HEK293 (cell line): Measurements from ENCODE around the gene DVL1.

Source experiments
- FEZF1 ChIP-seq: fragments of 450-650 bp; formaldehyde crosslinking; IDR thresholded peaks from 2 replicates; pipeline ENCODE4 v1.5.1; 2016; ENCODE audit warnings: missing biosample characterization, missing genetic modification characterization
- HIC1 ChIP-seq: fragments of 450-650 bp; formaldehyde crosslinking; IDR thresholded peaks from 2 replicates; pipeline ENCODE4 v1.5.1; 2016; ENCODE audit warnings: missing biosample characterization, missing genetic modification characterization
- KLF1 ChIP-seq: fragments of 450-650 bp; formaldehyde crosslinking; IDR thresholded peaks from 2 replicates; pipeline ENCODE4 v1.5.1; 2016; ENCODE audit warnings: missing biosample characterization, missing genetic modification characterization
- KLF16 ChIP-seq: fragments of 450-650 bp; formaldehyde crosslinking; IDR thresholded peaks from 2 replicates; pipeline ENCODE4 v1.5.1; 2017; ENCODE audit warnings: missing biosample characterization, missing genetic modification characterization
- MEIS1 ChIP-seq: sonication (generic); formaldehyde crosslinking; IDR thresholded peaks from 2 replicates; pipeline ENCODE4 v1.8.1; 2022; ENCODE audit warnings: missing genetic modification reagents, mild to moderate bottlenecking, borderline replicate concordance
- SCRT1 ChIP-seq: fragments of 450-650 bp; formaldehyde crosslinking; IDR thresholded peaks from 2 replicates; pipeline ENCODE4 v1.5.1; 2016; ENCODE audit warnings: missing biosample characterization, missing genetic modification characterization, borderline replicate concordance
- TRIM28 ChIP-seq: IDR thresholded peaks from 2 replicates; pipeline ENCODE4 v1.6.1; 2011; ENCODE audit warnings: low read length, control low read depth, borderline replicate concordance
- ZBTB10 ChIP-seq: fragments of 450-650 bp; formaldehyde crosslinking; IDR thresholded peaks from 2 replicates; pipeline ENCODE4 v1.5.1; 2016; ENCODE audit warnings: missing biosample characterization, missing genetic modification characterization
- ZBTB49 ChIP-seq: fragments of 450-650 bp; formaldehyde crosslinking; IDR thresholded peaks from 2 replicates; pipeline ENCODE4 v1.5.1; 2016; ENCODE audit warnings: missing biosample characterization, missing genetic modification characterization, low read depth
- ZFP41 ChIP-seq: fragments of 450-650 bp; formaldehyde crosslinking; IDR thresholded peaks from 2 replicates; pipeline ENCODE4 v1.5.1; 2016; ENCODE audit warnings: missing biosample characterization, missing genetic modification characterization, borderline replicate concordance
- ZNF10 ChIP-seq: fragments of 450-650 bp; formaldehyde crosslinking; IDR thresholded peaks from 2 replicates; pipeline ENCODE4 v1.5.1; 2017; ENCODE audit warnings: missing biosample characterization, missing genetic modification characterization
- ZNF16 ChIP-seq: fragments of 450-650 bp; formaldehyde crosslinking; IDR thresholded peaks from 2 replicates; pipeline ENCODE4 v1.5.1; 2016; ENCODE audit warnings: low read depth, missing biosample characterization, missing genetic modification characterization
- ZNF174 ChIP-seq: fragments of 450-650 bp; formaldehyde crosslinking; IDR thresholded peaks from 2 replicates; pipeline ENCODE4 v1.5.0; 2017; ENCODE audit warnings: missing biosample characterization, mild to moderate bottlenecking, missing genetic modification characterization
- ZNF221 ChIP-seq: fragments of 450-650 bp; formaldehyde crosslinking; IDR thresholded peaks from 2 replicates; pipeline ENCODE4 v1.5.1; 2017; ENCODE audit warnings: missing biosample characterization, missing genetic modification characterization, borderline replicate concordance
- ZNF518A ChIP-seq: fragments of 450-650 bp; formaldehyde crosslinking; conservative IDR thresholded peaks from 2 replicates; pipeline ENCODE4 v1.5.1; 2016; ENCODE audit warnings: low read depth, missing biosample characterization, missing genetic modification characterization
- ZNF791 ChIP-seq: fragments of 450-650 bp; formaldehyde crosslinking; IDR thresholded peaks from 2 replicates; pipeline ENCODE4 v1.5.1; 2016; ENCODE audit warnings: missing biosample characterization, missing genetic modification characterization
- ZSCAN18 ChIP-seq: fragments of 450-650 bp; formaldehyde crosslinking; IDR thresholded peaks from 2 replicates; pipeline ENCODE4 v1.5.1; 2016; ENCODE audit warnings: missing biosample characterization, missing genetic modification characterization
- ZSCAN23 ChIP-seq: fragments of 450-650 bp; formaldehyde crosslinking; IDR thresholded peaks from 2 replicates; pipeline ENCODE4 v1.5.1; 2016; ENCODE audit warnings: missing biosample characterization, missing genetic modification characterization
- ZSCAN30 ChIP-seq: fragments of 450-650 bp; IDR thresholded peaks from 2 replicates; pipeline ENCODE4 v1.5.1; 2018; ENCODE audit warnings: missing biosample characterization, mild to moderate bottlenecking, missing genetic modification characterization, moderate library complexity
- TF ChIP-seq, protein P1 (sequence below): fragments of 450-650 bp; formaldehyde crosslinking; IDR thresholded peaks from 2 replicates; pipeline ENCODE4 v1.5.1; 2017; ENCODE audit warnings: missing biosample characterization, mild to moderate bottlenecking, missing genetic modification characterization, moderate library complexity
- TF ChIP-seq, protein P2 (sequence below): fragments of 450-650 bp; formaldehyde crosslinking; IDR thresholded peaks from 2 replicates; pipeline ENCODE4 v1.5.1; 2016; ENCODE audit warnings: missing biosample characterization, missing genetic modification characterization

DVL1 gene

GRCh38 chr1:1348420-1349255, 580 bp downstream of the DVL1 start (continued):
- TF ChIP-seq, protein P1, sequence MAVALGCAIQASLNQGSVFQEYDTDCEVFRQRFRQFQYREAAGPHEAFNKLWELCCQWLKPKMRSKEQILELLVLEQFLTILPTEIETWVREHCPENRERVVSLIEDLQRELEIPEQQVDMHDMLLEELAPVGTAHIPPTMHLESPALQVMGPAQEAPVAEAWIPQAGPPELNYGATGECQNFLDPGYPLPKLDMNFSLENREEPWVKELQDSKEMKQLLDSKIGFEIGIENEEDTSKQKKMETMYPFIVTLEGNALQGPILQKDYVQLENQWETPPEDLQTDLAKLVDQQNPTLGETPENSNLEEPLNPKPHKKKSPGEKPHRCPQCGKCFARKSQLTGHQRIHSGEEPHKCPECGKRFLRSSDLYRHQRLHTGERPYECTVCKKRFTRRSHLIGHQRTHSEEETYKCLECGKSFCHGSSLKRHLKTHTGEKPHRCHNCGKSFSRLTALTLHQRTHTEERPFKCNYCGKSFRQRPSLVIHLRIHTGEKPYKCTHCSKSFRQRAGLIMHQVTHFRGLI (tag by site-specific recombination) = no peak
- TF ChIP-seq ZNF10 (tag by site-specific recombination) = no peak
- no peak for TF ChIP-seq ZSCAN30
- TF ChIP-seq MEIS1 = no peak
- TF ChIP-seq ZNF518A (tag by site-specific recombination) = no peak
- TF ChIP-seq HIC1 (tag by site-specific recombination) = no peak
- TF ChIP-seq ZNF16 (tag by site-specific recombination) = no peak
- TF ChIP-seq KLF16 (tag by site-specific recombination) = no peak
- TF ChIP-seq ZSCAN18 = no peak
- no peak for TF ChIP-seq ZNF174 (tag by site-specific recombination)
- no peak for TF ChIP-seq ZSCAN23 (tag by site-specific recombination)
- no peak for TF ChIP-seq ZNF791 (tag by site-specific recombination)
- no peak for TF ChIP-seq FEZF1
- TF ChIP-seq SCRT1 = no peak
- peak; percentile 54 for TF ChIP-seq KLF1 (tag by site-specific recombination)
- no peak for TF ChIP-seq ZNF221 (tag by site-specific recombination)
- no peak for TF ChIP-seq ZBTB49
- TF ChIP-seq ZBTB10 = peak; percentile 75
- TF ChIP-seq ZFP41 (tag by site-specific recombination) = no peak
- no peak for TF ChIP-seq TRIM28
- TF ChIP-seq, protein P2, sequence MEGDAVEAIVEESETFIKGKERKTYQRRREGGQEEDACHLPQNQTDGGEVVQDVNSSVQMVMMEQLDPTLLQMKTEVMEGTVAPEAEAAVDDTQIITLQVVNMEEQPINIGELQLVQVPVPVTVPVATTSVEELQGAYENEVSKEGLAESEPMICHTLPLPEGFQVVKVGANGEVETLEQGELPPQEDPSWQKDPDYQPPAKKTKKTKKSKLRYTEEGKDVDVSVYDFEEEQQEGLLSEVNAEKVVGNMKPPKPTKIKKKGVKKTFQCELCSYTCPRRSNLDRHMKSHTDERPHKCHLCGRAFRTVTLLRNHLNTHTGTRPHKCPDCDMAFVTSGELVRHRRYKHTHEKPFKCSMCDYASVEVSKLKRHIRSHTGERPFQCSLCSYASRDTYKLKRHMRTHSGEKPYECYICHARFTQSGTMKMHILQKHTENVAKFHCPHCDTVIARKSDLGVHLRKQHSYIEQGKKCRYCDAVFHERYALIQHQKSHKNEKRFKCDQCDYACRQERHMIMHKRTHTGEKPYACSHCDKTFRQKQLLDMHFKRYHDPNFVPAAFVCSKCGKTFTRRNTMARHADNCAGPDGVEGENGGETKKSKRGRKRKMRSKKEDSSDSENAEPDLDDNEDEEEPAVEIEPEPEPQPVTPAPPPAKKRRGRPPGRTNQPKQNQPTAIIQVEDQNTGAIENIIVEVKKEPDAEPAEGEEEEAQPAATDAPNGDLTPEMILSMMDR (tag by site-specific recombination) = no peak
